ENCODE results near the gene ALG9.

Gene ALG9

GRCh38 chr11:111739299-111739698, 132.1 kb downstream of the ALG9 start:
- Histone ChIP-seq H3K36me3 (ENCODE audit: control insufficient read depth in 1 of 2, insufficient read depth in 2 of 2, low read length in 2 of 2) (peaks cover 25 to 32% of the 10 kb centered on the region in 2 donors), H3K27ac (ENCODE audit: low read depth, low read length) (no peak overlapping the region), H3K4me1 (ENCODE audit: control insufficient read depth in 1 of 2, insufficient read depth in 2 of 2, low read length in 2 of 2) (peaks cover 15 to 33% of the 10 kb centered on the region in 2 donors)

GRCh38 chr11:111737444-111738210, 133.8 kb downstream of the ALG9 start:
- Histone ChIP-seq H3K4me3 (ENCODE audit: low read depth in 1 of 2, low read length in 2 of 2) (no peak overlapping the region), H3K36me3 (ENCODE audit: control insufficient read depth in 1 of 2, insufficient read depth in 2 of 2, low read length in 2 of 2) (peaks cover 14 to 21% of the 10 kb centered on the region in 2 donors), H3K4me1 (ENCODE audit: control insufficient read depth in 1 of 2, insufficient read depth in 2 of 2, low read length in 2 of 2) (peaks cover 15 to 47% of the 10 kb centered on the region in 2 donors), H3K9ac (ENCODE audit: low read depth in 1 of 2, low read length in 2 of 2) (peak overlapping the region; percentile 19 to 20), H3K27ac (ENCODE audit: low read depth, low read length) (peak overlapping the region; percentile 94), H3K9me3 (ENCODE audit: control insufficient read depth in 1 of 2, low read length in 2 of 2) (no peaks in the 10 kb centered on the region), H3K27me3 (ENCODE audit: control insufficient read depth in 1 of 2, insufficient read depth in 2 of 2, low read length in 2 of 2) (no peaks in the 10 kb centered on the region)

More at GRCh38 chr11:111739299-111739698, 132.1 kb downstream of the ALG9 start:
- Histone ChIP-seq H3K27me3 (ENCODE audit: control insufficient read depth in 1 of 2, insufficient read depth in 2 of 2, low read length in 2 of 2) (no peaks in the 10 kb centered on the region), H3K4me3 (ENCODE audit: low read depth in 1 of 2, low read length in 2 of 2) (no peak overlapping the region), H3K9ac (ENCODE audit: low read depth in 1 of 2, low read length in 2 of 2) (no peak overlapping the region), H3K9me3 (ENCODE audit: control insufficient read depth in 1 of 2, low read length in 2 of 2) (no peaks in the 10 kb centered on the region)

- Histone ChIP-seq H3K4me1 (ENCODE audit: control insufficient read depth in 1 of 2, insufficient read depth in 2 of 2, low read length in 2 of 2) (peaks cover 15 to 47% of the 10 kb centered on the region in 2 donors), H3K9me3 (ENCODE audit: control insufficient read depth in 1 of 2, low read length in 2 of 2) (no peaks in the 10 kb centered on the region), H3K27ac (ENCODE audit: low read depth, low read length) (peak overlapping the region; percentile 94), H3K4me3 (ENCODE audit: low read depth in 1 of 2, low read length in 2 of 2) (no peak overlapping the region), H3K9ac (ENCODE audit: low read depth in 1 of 2, low read length in 2 of 2) (peak overlapping the region in 1 of 2 donors; percentile 20), H3K27me3 (ENCODE audit: control insufficient read depth in 1 of 2, insufficient read depth in 2 of 2, low read length in 2 of 2) (no peaks in the 10 kb centered on the region), H3K36me3 (ENCODE audit: control insufficient read depth in 1 of 2, insufficient read depth in 2 of 2, low read length in 2 of 2) (peaks cover 12 to 19% of the 10 kb centered on the region in 2 donors)
These were observed 134.5 kb downstream of the ALG9 start for GRCh38 chr11:111736621-111737443.

Measured in duodenal mucosa (tissue), 2 donors.